Parathyroid adenoma (tissue), 2 donors: ENCODE data around the gene CD84.

Experiments used
- H2AFZ ChIP-seq: fragments of 300-600 bp; sonication (generic); one replicate; pipeline ENCODE4 v1.7.0; 2017; ENCODE audit warnings: antibody characterized with exemption, mild to moderate bottlenecking
- H3K27ac ChIP-seq: fragments of 300-600 bp; sonication (generic); one replicate; pipeline ENCODE4 v1.7.0; 2017
- H3K27me3 ChIP-seq: fragments of 300-600 bp; sonication (generic); one replicate; pipeline ENCODE4 v1.7.0; 2017; ENCODE audit warnings: low read length; ENCODE audit not compliant: control insufficient read depth, insufficient read depth
- H3K36me3 ChIP-seq: fragments of 300-600 bp; sonication (generic); one replicate; pipeline ENCODE4 v1.7.0; 2017; ENCODE audit warnings: low read length; ENCODE audit not compliant: control insufficient read depth, insufficient read depth
- H3K4me1 ChIP-seq: fragments of 300-600 bp; sonication (generic); one replicate; pipeline ENCODE4 v1.7.0; 2017; ENCODE audit warnings: control low read depth
- H3K4me2 ChIP-seq: fragments of 300-600 bp; sonication (generic); one replicate; pipeline ENCODE4 v1.7.0; 2017; ENCODE audit warnings: low read length
- H3K4me3 ChIP-seq: fragments of 300-600 bp; sonication (generic); one replicate; pipeline ENCODE4 v1.7.0; 2017; ENCODE audit warnings: low read depth, low read length
- H3K79me2 ChIP-seq: fragments of 300-600 bp; sonication (generic); one replicate; pipeline ENCODE4 v1.7.0; 2017; ENCODE audit warnings: control low read depth
- H3K9ac ChIP-seq: fragments of 300-600 bp; sonication (generic); one replicate; pipeline ENCODE4 v1.7.0; 2017; ENCODE audit warnings: mild to moderate bottlenecking
- H3K9me3 ChIP-seq: fragments of 300-600 bp; sonication (generic); one replicate; pipeline ENCODE4 v1.7.0; 2017; ENCODE audit warnings: low read length; ENCODE audit not compliant: control insufficient read depth
- TF ChIP-seq, protein P1 (sequence below): fragments of 300-600 bp; sonication (generic); IDR thresholded peaks from one replicate; pipeline ENCODE4 v1.7.0; 2017; ENCODE audit warnings: antibody characterized with exemption, mild to moderate bottlenecking
- donor health status: primary hyperparathyroidism.

CD84 gene

DNA sequence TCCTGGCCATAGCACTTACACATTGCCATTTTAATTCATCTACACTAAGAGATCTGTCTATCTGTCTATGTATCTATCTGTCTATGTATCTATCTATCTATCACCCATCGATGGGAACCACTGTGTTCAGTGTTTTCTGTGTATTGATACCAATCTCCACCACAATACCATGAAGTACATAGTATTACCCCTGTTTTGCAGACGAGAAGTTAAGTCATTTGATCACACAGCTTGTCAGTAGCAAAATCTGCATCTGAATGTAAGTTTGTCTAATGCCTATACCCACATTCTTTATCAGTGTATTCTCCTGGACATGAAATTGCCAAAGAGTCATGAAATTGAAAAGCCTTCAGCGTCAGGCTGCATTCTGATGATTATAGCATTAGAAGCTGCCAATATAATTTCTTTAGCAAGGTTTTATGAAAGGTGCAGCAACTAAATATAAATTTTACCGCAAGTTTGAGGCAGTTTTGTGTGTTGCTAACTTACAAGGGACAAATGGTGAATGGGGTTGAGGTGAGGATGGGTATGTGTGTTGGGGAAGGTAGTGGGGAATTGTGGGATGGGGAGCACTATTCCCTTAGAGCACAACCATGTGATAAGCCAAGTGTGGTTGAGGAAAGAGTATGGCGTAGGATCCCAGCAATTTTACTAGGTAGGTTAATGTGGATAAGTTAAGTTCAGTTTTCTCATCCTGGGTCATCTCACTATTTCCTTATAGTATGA lies 43.4 kb upstream of the CD84 start:
- H3K4me3 ChIP-seq: no peak overlapping the region
- H3K27ac ChIP-seq: no peak overlapping the region
- no peak overlapping the region for H3K4me2 ChIP-seq
- no peak overlapping the region for H2AFZ ChIP-seq
- TF ChIP-seq, protein P1, sequence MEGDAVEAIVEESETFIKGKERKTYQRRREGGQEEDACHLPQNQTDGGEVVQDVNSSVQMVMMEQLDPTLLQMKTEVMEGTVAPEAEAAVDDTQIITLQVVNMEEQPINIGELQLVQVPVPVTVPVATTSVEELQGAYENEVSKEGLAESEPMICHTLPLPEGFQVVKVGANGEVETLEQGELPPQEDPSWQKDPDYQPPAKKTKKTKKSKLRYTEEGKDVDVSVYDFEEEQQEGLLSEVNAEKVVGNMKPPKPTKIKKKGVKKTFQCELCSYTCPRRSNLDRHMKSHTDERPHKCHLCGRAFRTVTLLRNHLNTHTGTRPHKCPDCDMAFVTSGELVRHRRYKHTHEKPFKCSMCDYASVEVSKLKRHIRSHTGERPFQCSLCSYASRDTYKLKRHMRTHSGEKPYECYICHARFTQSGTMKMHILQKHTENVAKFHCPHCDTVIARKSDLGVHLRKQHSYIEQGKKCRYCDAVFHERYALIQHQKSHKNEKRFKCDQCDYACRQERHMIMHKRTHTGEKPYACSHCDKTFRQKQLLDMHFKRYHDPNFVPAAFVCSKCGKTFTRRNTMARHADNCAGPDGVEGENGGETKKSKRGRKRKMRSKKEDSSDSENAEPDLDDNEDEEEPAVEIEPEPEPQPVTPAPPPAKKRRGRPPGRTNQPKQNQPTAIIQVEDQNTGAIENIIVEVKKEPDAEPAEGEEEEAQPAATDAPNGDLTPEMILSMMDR: no peak
- H3K36me3 ChIP-seq: no peaks in the 10 kb centered on the region
- H3K4me1 ChIP-seq: no peaks in the 10 kb centered on the region
- no peaks in the 10 kb centered on the region for H3K27me3 ChIP-seq
- no peaks in the 10 kb centered on the region for H3K79me2 ChIP-seq
- H3K9me3 ChIP-seq: no peaks in the 10 kb centered on the region
- no peak overlapping the region for H3K9ac ChIP-seq

DNA sequence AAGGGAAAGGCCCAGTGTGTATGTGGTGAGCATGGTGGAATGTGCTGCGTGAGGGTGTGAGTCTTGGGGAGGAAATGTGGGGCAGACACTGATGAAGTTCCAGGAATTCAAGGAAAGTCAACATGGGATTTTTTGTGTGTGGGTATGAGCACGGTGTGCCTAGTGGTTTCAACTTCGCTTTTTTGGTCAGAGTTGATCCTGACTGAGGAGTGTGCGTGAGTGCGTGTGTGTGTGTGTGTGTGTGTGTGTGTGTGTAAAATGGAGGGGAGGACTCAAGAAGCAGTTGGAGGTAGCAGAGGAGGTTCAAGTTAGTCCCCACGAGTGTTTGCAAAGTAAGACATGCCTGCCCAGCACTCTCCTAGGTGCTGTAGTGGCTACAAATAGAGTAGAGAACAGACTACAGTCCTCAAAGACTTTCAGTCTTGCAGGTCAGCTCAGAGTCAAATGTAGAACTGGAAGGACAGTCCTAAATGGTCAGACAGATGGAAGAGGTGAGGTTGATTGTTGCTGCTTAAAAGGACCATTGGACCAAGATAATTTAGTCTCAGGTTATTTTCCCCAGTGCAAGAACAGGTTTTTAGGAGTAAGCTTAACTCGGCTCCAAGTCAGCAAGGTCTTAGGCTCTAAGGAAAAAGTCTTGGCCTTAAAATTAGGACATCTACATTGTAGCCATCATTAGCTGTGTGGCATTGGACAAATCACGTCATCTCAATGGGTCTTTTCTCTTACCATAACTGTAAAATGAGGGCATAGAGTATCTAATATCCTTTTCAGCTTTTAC lies 42.5 kb upstream of the CD84 start:
- Histone ChIP-seq H3K4me2 (no peak overlapping the region), H2AFZ (no peak overlapping the region), H3K9ac (no peak overlapping the region), H3K36me3 (no peaks in the 10 kb centered on the region), H3K27me3 (no peaks in the 10 kb centered on the region), H3K4me3 (no peak overlapping the region), H3K27ac (no peak overlapping the region), H3K9me3 (no peaks in the 10 kb centered on the region), H3K79me2 (no peaks in the 10 kb centered on the region), H3K4me1 (no peaks in the 10 kb centered on the region)
- TF ChIP-seq, protein P1: no peak

DNA sequence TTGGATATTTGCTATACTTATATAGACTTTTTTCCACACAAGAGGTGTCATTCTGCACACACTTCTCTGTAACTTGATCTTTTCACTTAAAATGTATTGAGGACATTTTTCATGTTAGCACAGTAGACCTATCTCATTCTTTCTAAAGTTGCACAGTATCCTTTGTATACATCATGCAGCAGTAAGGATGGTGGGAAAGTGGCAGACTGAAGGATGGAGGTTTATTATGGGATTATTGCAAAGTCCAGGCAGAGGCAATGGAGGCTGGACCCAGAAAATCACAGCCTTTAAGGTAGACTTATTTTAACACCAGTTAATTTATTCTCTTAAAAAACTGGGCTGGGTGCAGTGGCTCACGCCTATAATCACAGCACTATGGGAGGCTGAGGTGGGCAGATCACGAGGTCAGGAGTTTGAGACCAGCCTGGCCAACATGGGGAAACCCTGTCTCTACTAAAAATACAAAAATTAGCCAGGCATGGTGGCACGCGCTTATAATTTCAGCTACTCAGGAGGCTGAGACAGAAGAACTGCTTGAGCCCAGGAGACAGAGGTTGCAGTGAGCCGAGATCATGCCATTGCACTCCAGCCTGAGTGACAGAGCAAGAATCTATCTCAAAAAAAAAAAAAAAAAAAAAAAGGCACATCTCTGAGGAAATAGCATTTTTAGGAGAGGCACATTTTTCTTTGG lies 41.8 kb upstream of the CD84 start:
- Histone ChIP-seq H3K9ac (no peak overlapping the region), H3K79me2 (no peaks in the 10 kb centered on the region), H3K36me3 (no peaks in the 10 kb centered on the region), H2AFZ (no peak overlapping the region), H3K27me3 (no peaks in the 10 kb centered on the region), H3K9me3 (no peaks in the 10 kb centered on the region), H3K27ac (no peak overlapping the region), H3K4me3 (no peak overlapping the region), H3K4me2 (no peak overlapping the region), H3K4me1 (no peaks in the 10 kb centered on the region)
- TF ChIP-seq, protein P1: no peak

DNA sequence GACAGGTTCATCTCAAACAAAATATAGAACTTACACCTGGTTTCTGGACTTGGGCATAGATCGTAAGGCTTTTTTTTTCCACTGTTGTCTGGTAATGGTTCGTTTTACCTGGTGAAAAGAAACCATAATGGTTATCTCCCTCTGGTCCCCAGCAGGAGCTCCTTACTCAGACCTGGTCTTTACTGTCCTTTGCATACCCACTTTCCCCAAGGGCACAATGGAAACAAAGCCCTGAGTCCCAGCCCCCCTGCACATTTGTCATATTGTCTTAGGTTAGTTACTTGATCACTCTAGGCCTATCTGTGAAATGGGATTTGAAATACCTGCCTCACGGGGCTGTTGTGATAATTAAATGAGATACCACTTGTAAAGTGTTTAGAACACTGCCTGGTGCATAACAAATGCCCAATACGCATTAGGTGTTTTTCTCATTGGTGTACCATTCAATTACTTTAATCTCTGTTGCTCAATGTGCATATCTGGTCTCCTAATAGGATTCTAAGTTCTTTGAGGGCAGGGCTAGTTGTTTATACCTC lies 40.5 kb upstream of the CD84 start:
- Histone ChIP-seq H3K4me3 (no peak overlapping the region), H3K4me2 (no peak overlapping the region), H3K27ac (no peak overlapping the region), H3K9me3 (no peaks in the 10 kb centered on the region), H3K4me1 (no peaks in the 10 kb centered on the region), H3K9ac (no peak overlapping the region), H2AFZ (no peak overlapping the region), H3K27me3 (no peaks in the 10 kb centered on the region), H3K36me3 (no peaks in the 10 kb centered on the region), H3K79me2 (no peaks in the 10 kb centered on the region)
- TF ChIP-seq, protein P1: no peak
